SK-N-MC (cell line): ENCODE measurements around the gene OSM.

Source experiments
- FOXP2 ChIP-seq: optimal IDR thresholded peaks from 2 replicates; pipeline ENCODE3; 2011; ENCODE audit warnings: mild to moderate bottlenecking, moderate library complexity; ENCODE audit not compliant: insufficient read depth; ENCODE audit errors: extremely low read length, control extremely low read depth
- POLR2AphosphoS5 ChIP-seq: IDR thresholded peaks from 2 replicates; pipeline ENCODE4 v1.6.1; 2012; ENCODE audit warnings: mild to moderate bottlenecking, low read depth, low read length, borderline replicate concordance

- TF ChIP-seq FOXP2 (no peak), POLR2AphosphoS5 (no peak)
Observed at GRCh38 chr22:30295576-30295975, 28.9 kb upstream of the OSM start.
